IMR-90 (cell line): ENCODE results near the gene SLBP. TPM values are rescaled to one million over a fixed set of nuclear protein-coding genes. Genes with fewer than 3 reads are reported as not detected.

Source experiments
- ATAC-seq: fragments of 200-7000 bp; cut with Tn5 transposase; 2 replicates; pipeline ENCODE4 v1.9.1; 2020; ENCODE audit warnings: low read depth, mild to moderate bottlenecking, moderate library complexity
- BruUV-seq: library from RNA; stranded (reverse); fragments of 400-500 nt; replicated peaks from 2 replicates; lab custom pipeline; 2021; lab: Mats Ljungman, UMichigan
- CTCF ChIA-PET: fragments of 300-600 bp; formaldehyde crosslinking; extraction: SDS; loops from one replicate; lab custom pipeline; 2021; ENCODE audit warnings: antibody characterized with exemption; lab: Yijun Ruan, JAX
- POLR2A ChIA-PET: fragments of 300-600 bp; sonication (Branson Sonifier 250); formaldehyde crosslinking; loops from one replicate; lab custom pipeline; 2022; ENCODE audit warnings: antibody characterized with exemption; ENCODE audit not compliant: unreplicated experiment; lab: Charles Lee
- DNase-seq: peaks from one replicate; pipeline ENCODE4 v3.0.0; 2013
- H2AFZ ChIP-seq: replicated peaks from 2 replicates; pipeline ENCODE3; 2013; ENCODE audit warnings: low read length, mild to moderate bottlenecking; ENCODE audit not compliant: poor library complexity
- H2AK5ac ChIP-seq: 2 replicates; pipeline ENCODE4 v1.6.1; 2013; ENCODE audit warnings: low read depth, low read length, inconsistent platforms
- H2AK9ac ChIP-seq: replicated peaks from 2 replicates; pipeline ENCODE3; 2013; ENCODE audit warnings: mild to moderate bottlenecking, low read depth, low read length, moderate library complexity; ENCODE audit not compliant: poor library complexity
- H2BK120ac ChIP-seq: 2 replicates; pipeline ENCODE4 v1.6.1; 2013; ENCODE audit warnings: low read depth, low read length, inconsistent platforms
- H2BK15ac ChIP-seq: 3 replicates; pipeline ENCODE4 v1.6.1; 2013; ENCODE audit warnings: low read depth, low read length, inconsistent platforms
- H2BK20ac ChIP-seq: 2 replicates; pipeline ENCODE4 v1.6.1; 2013; ENCODE audit warnings: low read depth, mild to moderate bottlenecking, inconsistent platforms, low read length, moderate library complexity
- H2BK5ac ChIP-seq: 2 replicates; pipeline ENCODE4 v1.6.1; 2013; ENCODE audit warnings: mild to moderate bottlenecking, low read depth, low read length, inconsistent platforms; ENCODE audit not compliant: poor library complexity, severe bottlenecking
- H3K14ac ChIP-seq: replicated peaks from 2 replicates; pipeline ENCODE4 v1.6.1; 2013; ENCODE audit warnings: low read depth, low read length, inconsistent platforms
- H3K18ac ChIP-seq: 2 replicates; pipeline ENCODE4 v1.6.1; 2013; ENCODE audit warnings: low read depth, low read length, control low read depth
- H3K23ac ChIP-seq: 2 replicates; pipeline ENCODE4 v1.6.1; 2013; ENCODE audit warnings: low read depth, low read length, inconsistent platforms
- H3K27ac ChIP-seq: 2 replicates; pipeline ENCODE4 v1.5.1; 2013; ENCODE audit warnings: mild to moderate bottlenecking, control low read depth, low read length; ENCODE audit not compliant: insufficient read depth
- H3K27me3 ChIP-seq: 2 replicates; pipeline ENCODE4 v1.6.1; 2013; ENCODE audit warnings: low read length; ENCODE audit not compliant: control insufficient read depth, insufficient read depth
- H3K36me3 ChIP-seq: 2 replicates; pipeline ENCODE4 v1.6.1; 2013; ENCODE audit warnings: low read length, mixed read lengths; ENCODE audit not compliant: control insufficient read depth, insufficient read depth
- H3K4ac ChIP-seq: 2 replicates; pipeline ENCODE4 v1.6.1; 2013; ENCODE audit warnings: low read depth, low read length, inconsistent platforms
- H3K4me1 ChIP-seq: 2 replicates; pipeline ENCODE4 v1.6.1; 2013; ENCODE audit warnings: low read length, mixed read lengths; ENCODE audit not compliant: control insufficient read depth, insufficient read depth
- H3K4me2 ChIP-seq: 2 replicates; pipeline ENCODE4 v1.6.1; 2013; ENCODE audit warnings: low read depth, mild to moderate bottlenecking, control low read depth, low read length, moderate library complexity
- H3K4me3 ChIP-seq: 2 replicates; pipeline ENCODE4 v1.5.1; 2013; ENCODE audit warnings: low read depth, mild to moderate bottlenecking, control low read depth, low read length, moderate library complexity; ENCODE audit not compliant: insufficient read depth
- H3K56ac ChIP-seq: 2 replicates; pipeline ENCODE4 v1.6.1; 2013; ENCODE audit warnings: low read length, inconsistent platforms; ENCODE audit not compliant: insufficient read depth; ENCODE audit errors: extremely low read depth
- H3K79me1 ChIP-seq, 2 experiments: 2 replicates each; pipeline ENCODE4 v1.6.1; 2013; ENCODE audit warnings: low read length in 2 of 2, inconsistent platforms in 1 of 2, low read depth in 1 of 2
- H3K9ac ChIP-seq: 2 replicates; pipeline ENCODE4 v1.6.1; 2013; ENCODE audit warnings: low read depth, low read length, control low read depth
- H3K9me1 ChIP-seq: 2 replicates; pipeline ENCODE4 v1.6.1; 2013; ENCODE audit warnings: low read length, inconsistent platforms; ENCODE audit not compliant: insufficient read depth
- H3K9me3 ChIP-seq: 2 replicates; pipeline ENCODE4 v1.6.1; 2013; ENCODE audit warnings: low read length; ENCODE audit not compliant: control insufficient read depth, insufficient read depth
- H4K20me1 ChIP-seq: 2 replicates; pipeline ENCODE4 v1.6.1; 2013; ENCODE audit warnings: low read length, inconsistent platforms; ENCODE audit not compliant: insufficient read depth
- H4K5ac ChIP-seq: 2 replicates; pipeline ENCODE4 v1.6.1; 2013; ENCODE audit warnings: mild to moderate bottlenecking, low read depth, low read length, control low read depth
- H4K8ac ChIP-seq, 2 experiments: 2 replicates each; pipeline ENCODE4 v1.6.1; 2013; ENCODE audit warnings: low read depth in 2 of 2, low read length in 2 of 2, control low read depth in 1 of 2, inconsistent platforms in 1 of 2
- H4K91ac ChIP-seq: 2 replicates; pipeline ENCODE4 v1.6.1; 2013; ENCODE audit warnings: low read depth, low read length, inconsistent platforms; ENCODE audit not compliant: insufficient read depth
- CEBPB ChIP-seq: IDR thresholded peaks from 2 replicates; pipeline ENCODE4 v1.6.1; 2012; ENCODE audit warnings: low read depth, low read length, improper control_type of control experiment
- CHD1 ChIP-seq: IDR thresholded peaks from 2 replicates; pipeline ENCODE4 v1.6.1; 2012; ENCODE audit warnings: low read depth, low read length, improper control_type of control experiment
- CTCF ChIP-seq: conservative IDR thresholded peaks from 2 replicates; pipeline ENCODE4 v1.5.1; 2012; ENCODE audit warnings: mild to moderate bottlenecking, low read depth, low read length, improper control_type of control experiment
- ELK1 ChIP-seq: fragments of 150-350 bp; IDR thresholded peaks from 2 replicates; pipeline ENCODE4 v1.6.1; 2016; ENCODE audit warnings: low read depth, mild to moderate bottlenecking, low read length, moderate library complexity, borderline replicate concordance
- FOS ChIP-seq: fragments of 150-350 bp; IDR thresholded peaks from 2 replicates; pipeline ENCODE4 v1.6.1; 2016; ENCODE audit warnings: low read depth, low read length
- MAFK ChIP-seq: IDR thresholded peaks from 2 replicates; pipeline ENCODE4 v1.6.1; 2012; ENCODE audit warnings: low read depth, low read length, improper control_type of control experiment
- MAZ ChIP-seq: IDR thresholded peaks from 2 replicates; pipeline ENCODE4 v1.6.1; 2012; ENCODE audit warnings: low read depth, mild to moderate bottlenecking, low read length, improper control_type of control experiment, moderate library complexity, borderline replicate concordance
- MXI1 ChIP-seq: IDR thresholded peaks from 2 replicates; pipeline ENCODE4 v1.6.1; 2012; ENCODE audit warnings: low read depth, mild to moderate bottlenecking, low read length, moderate library complexity, borderline replicate concordance
- NFE2L2 ChIP-seq: fragments of 150-350 bp; IDR thresholded peaks from 2 replicates; pipeline ENCODE4 v1.6.1; 2016; ENCODE audit warnings: low read depth, mild to moderate bottlenecking, low read length
- POLR2A ChIP-seq: IDR thresholded peaks from 2 replicates; pipeline ENCODE4 v1.6.1; 2012; ENCODE audit warnings: mild to moderate bottlenecking, low read depth, low read length
- RAD21 ChIP-seq: IDR thresholded peaks from 2 replicates; pipeline ENCODE4 v1.6.1; 2012; ENCODE audit warnings: low read length, improper control_type of control experiment
- RCOR1 ChIP-seq: IDR thresholded peaks from 2 replicates; pipeline ENCODE4 v1.6.1; 2012; ENCODE audit warnings: mild to moderate bottlenecking, low read length, improper control_type of control experiment; ENCODE audit not compliant: insufficient replicate concordance
- RFX5 ChIP-seq: IDR thresholded peaks from 2 replicates; pipeline ENCODE4 v1.8.0; 2012; ENCODE audit warnings: low read depth, mild to moderate bottlenecking, low read length, moderate library complexity
- USF2 ChIP-seq: fragments of 150-350 bp; IDR thresholded peaks from 2 replicates; pipeline ENCODE4 v1.6.1; 2017; ENCODE audit warnings: mild to moderate bottlenecking, antibody characterized with exemption, low read length, low read depth
- WGBS, 2 experiments: methylation state at CpG; one replicate each; pipeline versions ENCODE4 v1.1.5 to v1.1.7; 2013; ENCODE audit warnings: missing lambda C conversion rate in 2 of 2; ENCODE audit not compliant: insufficient read length in 1 of 2; ENCODE audit errors: extremely low coverage in 2 of 2; 5-methylcytosine and 5-hydroxymethylcytosine counted together
- dilution Hi-C: fragments of 300-500 bp; cut with HindIII; formaldehyde crosslinking; loops from one replicate; pipeline ENCODE4 v1.14.3; 2018; ENCODE audit warnings: low sequenced_read_pairs; ENCODE audit not compliant: unreplicated experiment
- in situ Hi-C: fragments of 300-500 bp; cut with MboI; formaldehyde crosslinking; loops from 3 replicates; pipeline ENCODE4 v1.14.3; 2019; ENCODE audit warnings: low sequenced_read_pairs, inconsistent platforms, mixed read lengths
- intact Hi-C: fragments of 100-400 bp; cut with micrococcal nuclease; formaldehyde crosslinking; loops from 2 replicates; pipeline ENCODE4 v1.10.0; 2022
- polyA plus RNA-seq, 3 experiments: library from polyadenylated mRNA; depleted of rRNA; stranded (reverse); fragments of >200 nt; gene quantifications; 2 replicates each; pipeline ENCODE4 v1.2.3, GENCODE V29; 2012; ENCODE audit warnings: low replicate concordance in 1 of 3
- total RNA-seq: library from RNA; depleted of rRNA; stranded (reverse); fragments of >200 nt; gene quantifications from 2 replicates; pipeline ENCODE4 v1.2.3, GENCODE V29; 2012

SLBP gene
- total and polyA plus RNA-seq, 2 of the 4 experiments (the other 2 are of a cell fraction), result 64.9 to 66.1 TPM

- no peaks in the 10 kb centered on the region for H3K4me1 ChIP-seq
- ATAC-seq, result no peak
- no peak overlapping the region for H3K9ac ChIP-seq
- H3K56ac ChIP-seq, result no peak overlapping the region
- H2BK120ac ChIP-seq, result no peak overlapping the region
- no peak overlapping the region for H2BK5ac ChIP-seq
- H2BK20ac ChIP-seq, result no peak overlapping the region
- H3K9me1 ChIP-seq, result no peaks in the 10 kb centered on the region
- no TSS peak for BruUV-seq
- ChIA-PET POLR2A (no interaction called here), CTCF (no interaction called here)
- no peaks in the 10 kb centered on the region for H3K9me3 ChIP-seq
- dilution Hi-C loops, result no loop called here
- H2BK15ac ChIP-seq, result no peak overlapping the region
- no peak overlapping the region for H2AK9ac ChIP-seq
- DNase-seq, result no peak
- H3K18ac ChIP-seq, result no peak overlapping the region
- no peak for TF ChIP-seq CTCF
- no peak for TF ChIP-seq CHD1
- no peak for TF ChIP-seq MAFK
- TF ChIP-seq CEBPB, result no peak
- no peak for TF ChIP-seq USF2
- no peak for TF ChIP-seq RAD21
- TF ChIP-seq POLR2A, result no peak
- no peak for TF ChIP-seq FOS
- TF ChIP-seq NFE2L2, result no peak
- TF ChIP-seq RFX5, result no peak
- TF ChIP-seq MXI1, result no peak
- TF ChIP-seq ELK1, result no peak
- TF ChIP-seq RCOR1, result no peak
- no peak for TF ChIP-seq MAZ
- no peak overlapping the region for H3K14ac ChIP-seq
- intact Hi-C loops, result no loop called here
- no peaks in the 10 kb centered on the region for H3K36me3 ChIP-seq
- H3K4me3 ChIP-seq, result no peak overlapping the region
- no peak overlapping the region for H2AK5ac ChIP-seq
- no peak overlapping the region for H3K27ac ChIP-seq
- no peaks in the 10 kb centered on the region for H3K27me3 ChIP-seq
- in situ Hi-C loops, result loop anchor here (25.0 kb wide), 1 partner anchor 482 kb away; the partner anchor contains the start of gene SPON2
- no peaks in the 10 kb centered on the region for H3K79me1 ChIP-seq
- H3K23ac ChIP-seq, result no peak overlapping the region
- no peak overlapping the region for H4K5ac ChIP-seq
- H4K91ac ChIP-seq, result no peak overlapping the region
- no peak overlapping the region for H2AFZ ChIP-seq
- no peak overlapping the region for H3K4ac ChIP-seq
- WGBS, 2 experiments, result 88% methylated on average over 47 of the region's 48 CpGs; no CpG with 5 or more reads in 1 of the 2 experiments
- no peak overlapping the region for H3K4me2 ChIP-seq
- no peak overlapping the region for H4K8ac ChIP-seq
- no peaks in the 10 kb centered on the region for H4K20me1 ChIP-seq
Observed at GRCh38 chr4:1643971-1644735, 68.0 kb downstream of the SLBP start.
